Stimulated activated naive CD8-positive, alpha-beta T cell treated with anti-CD3 and anti-CD28 coated beads, Interleukin-15, Interleukin-2, amounts not matched to agents 100 U/mL and 50 U/mL, for 24 hours (primary cell): ENCODE data around the gene PTPRG.

Source experiments
- ATAC-seq: fragments of 150-1000 bp; cut with Tn5 transposase; one replicate; pipeline ENCODE4 v1.10.0; 2021
- DNase-seq: peaks from one replicate; pipeline ENCODE4 v3.0.0; 2021

The PTPRG gene

DNA sequence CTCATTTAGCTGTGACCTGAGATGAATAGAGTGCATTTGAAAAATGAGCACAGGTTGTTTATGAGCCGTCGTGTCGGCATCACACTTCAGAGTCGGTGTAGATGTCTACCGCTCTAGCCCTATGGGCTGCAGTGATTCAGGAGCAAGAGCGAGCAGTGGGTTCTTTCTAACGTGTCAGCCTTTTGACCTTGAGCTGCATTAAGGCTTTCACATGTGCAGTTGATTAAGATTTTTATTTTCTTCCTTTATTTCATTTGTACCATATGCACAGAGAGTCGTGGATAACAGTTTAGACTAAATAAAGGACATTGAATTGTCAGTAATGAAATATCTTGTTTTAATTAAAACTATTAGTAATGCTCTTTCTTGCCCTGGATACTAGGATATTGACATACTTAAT lies 368.2 kb downstream of the PTPRG start:
- ATAC-seq (no peak), DNase-seq (no peak)

DNA sequence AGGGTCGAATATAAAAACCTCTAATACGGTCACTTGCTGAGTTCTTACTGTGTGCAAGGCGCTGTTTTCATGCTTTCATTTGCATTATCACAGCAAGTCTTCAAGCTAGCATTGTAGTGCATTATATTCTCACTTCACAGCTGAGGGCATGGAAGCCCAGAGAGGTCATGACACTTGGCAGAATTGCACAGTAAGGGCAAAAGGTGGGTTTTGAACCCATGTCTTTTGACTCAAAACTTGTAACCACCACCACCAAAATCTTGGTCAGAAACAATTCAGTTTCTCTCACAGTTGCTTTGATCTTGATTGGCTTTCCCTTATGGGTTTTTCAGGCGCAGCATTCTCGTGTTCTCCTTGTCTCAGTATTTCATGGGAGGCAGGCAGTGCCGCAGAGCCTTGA lies 371.1 kb downstream of the PTPRG start:
- DNase-seq (no peak), ATAC-seq (no peak)

DNA sequence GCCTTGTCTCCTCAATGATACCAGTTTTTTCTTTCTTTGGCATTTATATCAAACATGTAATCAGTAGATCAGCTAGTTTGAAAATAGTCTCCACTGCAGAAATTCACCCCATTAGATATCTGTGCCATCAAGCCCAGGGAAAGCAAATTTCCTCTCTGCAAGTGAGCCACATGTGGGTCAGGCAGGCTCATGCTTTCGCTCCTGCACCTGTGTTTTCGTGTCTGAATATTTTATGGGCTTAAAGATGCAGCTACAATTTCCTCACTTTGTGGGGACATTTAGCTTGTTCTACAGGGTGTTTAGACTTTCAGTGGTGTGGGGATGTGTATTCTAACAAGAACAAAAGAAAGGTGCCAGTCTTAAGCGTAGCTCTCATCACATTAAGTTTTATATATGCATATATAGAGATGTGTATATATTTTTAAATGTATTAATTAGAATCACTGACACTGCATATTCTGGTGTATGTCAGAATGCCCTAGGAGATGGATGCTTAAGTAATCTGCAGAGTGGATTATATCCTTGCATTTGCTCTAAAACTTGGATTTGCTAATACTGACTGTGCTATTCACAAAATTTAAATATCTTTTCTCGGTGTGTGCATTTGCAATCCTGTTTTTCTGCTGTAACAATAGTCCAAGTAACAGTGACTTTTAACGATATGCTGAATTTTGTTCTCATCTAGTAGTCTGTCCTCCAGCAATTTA lies 372.6 kb downstream of the PTPRG start:
- DNase-seq = no peak
- ATAC-seq = no peak

DNA sequence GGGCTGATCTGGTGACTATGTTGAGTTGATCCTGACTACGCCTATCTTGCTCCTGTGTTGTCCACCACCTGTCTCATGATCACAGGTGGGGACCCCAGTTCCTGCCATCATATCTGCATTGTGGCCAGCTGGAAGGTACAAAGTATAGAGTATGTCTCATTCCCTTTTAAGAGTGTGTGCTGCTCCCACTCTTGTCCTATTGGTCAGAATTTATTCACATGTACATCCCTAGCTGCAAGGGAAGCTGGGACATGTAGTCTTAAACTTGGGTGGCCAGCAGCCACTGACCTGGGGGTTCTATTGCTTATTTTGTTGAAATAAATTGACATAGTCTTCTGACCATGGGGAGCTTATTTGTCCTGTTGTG lies 373.1 kb downstream of the PTPRG start:
- ATAC-seq (no peak), DNase-seq (no peak)

DNA sequence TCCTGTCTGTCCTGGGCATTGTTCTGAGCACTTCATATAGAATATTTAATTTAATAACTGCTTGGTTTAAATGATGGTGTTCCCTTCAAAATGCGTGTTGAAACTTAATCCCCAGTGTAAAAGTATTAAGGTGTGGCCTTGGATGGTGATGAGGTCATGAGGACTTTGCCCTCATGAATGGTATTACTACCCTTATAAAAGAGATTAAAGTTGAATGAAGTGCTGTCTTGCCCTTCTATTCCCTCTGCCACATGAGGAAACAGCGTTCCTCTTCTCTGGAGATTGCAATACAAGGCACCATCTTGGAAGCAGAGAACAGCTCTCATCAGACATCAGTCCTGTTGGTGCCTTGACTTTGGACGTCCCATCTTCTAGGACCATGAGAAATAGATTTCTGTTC lies 374.4 kb downstream of the PTPRG start:
- DNase-seq (no peak), ATAC-seq (no peak)

DNA sequence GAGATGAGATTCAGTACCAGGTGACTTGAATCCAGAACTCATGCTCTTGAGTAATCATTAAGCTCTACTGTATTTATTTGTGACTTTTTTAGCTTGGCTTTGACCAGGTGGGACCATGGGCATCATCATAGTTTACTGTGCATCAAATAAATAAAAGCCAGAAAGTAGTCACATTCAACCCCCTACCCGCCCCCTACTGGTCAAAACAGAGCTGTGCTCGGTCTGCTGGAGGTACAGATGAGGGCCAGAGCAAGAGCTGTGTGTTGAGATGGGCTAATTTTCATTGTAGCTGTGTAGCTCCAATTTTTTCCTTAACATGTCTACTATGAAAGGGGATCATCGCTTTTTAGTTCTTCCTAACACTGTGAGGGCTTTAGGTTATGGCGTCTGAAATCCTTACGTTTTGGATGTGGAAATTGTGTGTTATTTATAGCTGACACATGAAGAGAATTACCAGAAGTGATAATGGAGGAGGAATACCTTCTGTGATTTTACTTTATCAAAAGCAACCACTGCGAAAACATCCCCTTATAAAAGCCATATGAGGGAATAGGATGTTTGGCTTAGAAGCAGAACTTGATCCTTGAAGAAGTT lies 375.1 kb downstream of the PTPRG start:
- DNase-seq = peak; percentile 23
- ATAC-seq = no peak

DNA sequence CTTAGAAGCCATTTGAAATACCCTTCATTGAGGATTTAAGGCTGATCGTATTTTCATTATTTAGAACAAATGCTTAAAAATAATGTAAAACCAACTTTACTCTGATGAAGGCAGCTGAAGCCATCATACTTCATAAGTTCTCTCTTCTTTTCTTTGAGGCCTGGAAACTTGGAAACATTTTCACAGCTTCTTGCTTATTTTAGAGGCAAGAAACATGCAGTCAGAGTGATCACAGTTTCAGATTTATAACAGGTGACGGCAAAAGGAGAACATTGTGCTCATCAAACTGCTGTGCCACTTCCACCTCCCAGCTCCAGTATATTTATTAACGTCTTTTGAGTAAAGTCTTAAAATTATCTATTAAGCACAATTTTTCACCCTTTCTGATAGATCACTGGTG lies 376.1 kb downstream of the PTPRG start:
- DNase-seq (no peak), ATAC-seq (no peak)

DNA sequence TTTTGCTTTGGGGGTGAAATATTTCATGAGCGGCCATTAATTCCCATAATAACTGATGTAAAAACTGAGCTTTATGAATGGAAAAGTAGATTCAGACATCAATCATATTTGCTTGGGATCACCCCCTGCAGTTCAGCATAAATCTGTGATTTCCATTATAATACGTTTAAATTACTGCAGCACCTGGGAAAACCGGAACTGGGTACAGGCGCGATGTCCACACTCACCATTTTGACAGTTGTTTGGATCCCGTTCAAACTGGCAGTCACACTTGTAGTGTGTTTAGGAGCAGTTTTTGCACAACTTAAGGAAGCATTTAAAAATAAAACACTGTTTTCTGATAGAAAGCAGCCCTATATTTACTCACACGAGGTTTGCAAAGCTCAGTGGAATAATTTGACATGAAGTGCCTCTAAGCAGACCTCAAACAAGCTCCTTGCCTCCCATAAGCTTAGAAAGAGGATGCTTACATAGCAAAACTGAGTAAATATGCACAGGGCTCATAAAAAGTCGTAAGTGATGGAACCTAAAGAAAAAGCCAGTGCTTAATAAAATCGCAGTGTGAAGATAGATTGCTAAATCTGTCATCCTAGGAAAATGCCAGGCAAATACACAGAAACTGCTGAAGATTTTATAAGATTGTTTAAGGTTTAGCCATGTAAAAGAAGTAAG lies 377.6 kb downstream of the PTPRG start:
- ATAC-seq = no peak
- no peak for DNase-seq

DNA sequence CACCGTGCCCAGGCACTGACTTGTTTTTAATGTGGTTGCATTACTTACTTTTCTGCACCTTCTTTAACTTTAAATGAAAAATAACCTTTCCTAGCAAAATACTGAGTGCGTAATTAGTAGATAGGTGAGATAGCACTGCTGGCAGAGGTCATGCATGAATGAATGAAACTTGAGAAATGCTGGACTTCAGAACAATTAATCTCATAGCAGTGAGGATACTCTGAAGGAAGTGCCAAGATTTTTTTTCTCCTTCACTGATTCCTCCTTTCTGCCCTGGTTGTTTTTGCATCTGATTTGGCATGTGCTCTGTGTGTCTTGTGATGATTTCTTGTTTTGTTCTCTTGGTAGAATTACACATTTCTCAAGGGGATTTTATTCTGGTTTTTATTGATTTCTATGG lies 378.9 kb downstream of the PTPRG start:
- no peak for ATAC-seq
- no peak for DNase-seq

DNA sequence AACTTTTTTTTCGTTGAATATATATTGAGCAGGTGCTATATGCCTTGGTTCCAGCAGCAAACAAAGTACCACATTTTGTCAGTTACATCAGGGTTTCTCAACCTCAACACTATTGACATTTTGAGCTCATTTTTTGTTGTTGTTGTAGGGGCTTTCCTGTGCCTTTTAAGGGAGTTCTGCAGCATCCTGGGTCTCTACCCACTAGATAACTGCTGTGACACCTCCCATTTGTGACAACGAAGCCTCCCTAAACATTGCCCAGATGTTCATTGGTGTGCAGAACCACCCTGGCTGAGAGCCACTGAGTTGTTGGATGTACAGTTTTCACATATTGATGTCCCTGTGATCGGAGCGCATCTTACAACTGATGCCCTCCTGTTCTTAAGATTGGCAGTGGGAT lies 382.6 kb downstream of the PTPRG start:
- no peak for ATAC-seq

DNA sequence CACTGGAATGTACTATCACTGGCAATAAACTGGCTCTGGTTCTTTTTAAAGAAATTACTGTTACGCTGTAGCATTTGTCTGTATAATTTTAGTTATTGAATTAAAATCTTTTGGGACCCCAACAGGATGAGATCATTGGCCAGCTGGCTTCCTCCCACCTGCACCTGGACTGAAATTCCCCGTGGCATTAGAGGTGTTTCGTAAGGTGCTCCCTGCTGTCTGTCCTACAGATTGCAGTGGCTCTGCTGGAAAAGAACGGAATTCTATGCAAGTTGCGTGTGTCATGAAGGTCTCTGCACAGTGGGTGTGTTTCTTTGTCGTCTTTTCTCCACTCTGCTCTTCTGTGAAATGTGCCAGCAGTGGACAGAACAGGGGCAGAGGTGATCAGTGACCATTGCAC lies 383.4 kb downstream of the PTPRG start:
- no peak for ATAC-seq

More for the DNA sequence above, 382.6 kb downstream of the PTPRG start:
- DNase-seq = no peak

DNA sequence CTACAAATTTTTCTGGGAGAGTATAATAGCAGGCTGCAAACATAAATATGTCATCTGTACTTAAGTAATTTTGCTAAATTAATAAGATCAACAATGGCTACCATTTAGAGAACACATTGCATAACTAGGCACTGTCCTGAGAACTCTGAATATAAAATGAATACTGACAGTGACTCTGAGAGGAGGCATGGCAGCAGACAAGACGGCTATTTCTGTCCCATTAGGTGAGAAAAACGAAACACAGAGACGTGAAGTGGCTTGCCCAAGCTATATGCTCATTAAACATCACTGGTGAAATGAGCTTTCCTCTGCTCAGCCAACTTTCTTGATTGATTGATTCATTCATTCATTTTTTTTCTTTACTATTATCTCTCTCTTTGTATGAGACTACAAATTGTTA lies 384.3 kb downstream of the PTPRG start:
- DNase-seq (no peak), ATAC-seq (no peak)

More for the DNA sequence above, 383.4 kb downstream of the PTPRG start:
- no peak for DNase-seq

DNA sequence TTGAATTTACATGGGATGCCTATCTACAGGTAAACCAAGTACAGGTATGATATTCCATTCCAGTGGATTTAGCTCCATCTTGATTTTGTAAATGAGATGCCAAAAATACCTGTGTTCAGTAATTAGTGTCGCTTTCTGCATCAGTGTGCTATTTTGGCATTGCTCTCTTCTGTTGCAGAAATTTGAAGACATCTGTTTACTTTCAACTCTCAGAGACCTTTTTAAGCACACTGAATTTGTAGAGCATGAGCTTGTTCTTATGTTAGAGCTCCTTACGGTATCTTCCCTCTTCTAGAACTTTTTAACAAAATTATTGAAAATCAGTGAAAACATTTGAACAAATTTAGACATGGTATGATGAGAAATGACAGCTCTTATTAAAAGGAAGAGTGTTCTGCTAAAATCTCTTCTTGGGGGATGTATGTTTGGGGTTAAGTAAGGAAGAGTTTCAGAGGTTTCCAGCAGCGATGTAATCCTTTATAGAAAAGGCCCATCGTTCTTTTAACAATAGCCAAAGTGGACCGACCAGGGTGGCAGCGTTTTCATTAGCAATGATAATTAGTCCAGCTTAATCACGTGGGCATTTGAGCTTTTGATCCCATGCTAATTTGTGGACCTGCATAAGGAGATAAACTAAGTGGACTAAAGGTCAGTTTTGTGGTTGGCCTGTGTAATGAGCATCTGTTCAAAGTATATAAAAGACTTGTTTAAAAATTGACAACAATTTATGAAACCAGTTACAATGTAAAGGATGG lies 385.4 kb downstream of the PTPRG start:
- DNase-seq (no peak), ATAC-seq (no peak)

DNA sequence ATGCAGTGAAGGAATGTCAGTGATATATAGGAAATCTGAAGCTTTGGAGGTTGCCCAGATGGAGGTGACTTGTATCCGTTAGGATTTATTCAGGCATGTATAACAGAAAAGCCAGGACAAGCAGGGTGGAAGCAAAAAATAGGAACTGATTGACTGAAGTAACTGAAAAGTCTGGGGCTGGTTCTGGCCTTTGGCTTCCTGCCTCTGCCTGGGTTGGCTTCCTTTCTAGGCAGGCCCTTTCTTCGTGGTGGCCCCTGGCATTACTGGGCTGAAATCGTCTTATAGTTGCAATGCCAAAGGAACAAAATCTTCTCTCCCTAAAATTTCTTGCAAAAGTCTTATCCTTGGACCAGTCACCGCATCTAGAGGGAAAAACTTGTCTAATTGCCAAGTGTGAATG lies 386.1 kb downstream of the PTPRG start:
- DNase-seq (no peak), ATAC-seq (no peak)

DNA sequence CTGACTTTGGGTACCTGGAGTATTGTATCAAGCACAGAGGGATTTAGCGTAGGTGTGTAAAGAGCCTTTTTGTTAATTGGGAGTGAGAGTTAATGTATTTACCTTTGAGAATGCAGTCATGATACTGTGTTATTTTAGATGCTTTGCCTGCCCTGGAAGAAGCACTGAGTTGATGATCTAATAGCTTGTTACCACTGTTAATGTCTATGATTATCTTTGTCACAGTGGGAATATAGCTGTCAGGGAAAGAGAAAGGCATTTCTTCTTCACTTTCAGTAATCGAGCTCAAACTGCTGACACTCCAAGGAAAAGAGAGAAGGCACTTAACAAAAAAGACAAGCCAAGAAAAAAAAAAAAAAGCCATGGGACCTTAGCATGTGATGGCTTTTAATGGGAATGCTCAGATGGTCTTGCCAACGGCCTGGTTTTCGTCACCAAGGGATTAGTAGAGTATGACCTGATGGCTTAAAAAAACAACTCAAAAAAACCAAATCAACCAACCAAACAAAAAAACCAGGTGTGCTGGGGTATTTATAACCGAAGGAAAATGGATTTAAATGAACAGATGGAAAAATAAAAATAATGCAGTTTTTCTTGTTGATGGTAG lies 387.4 kb downstream of the PTPRG start:
- DNase-seq = no peak
- no peak for ATAC-seq

DNA sequence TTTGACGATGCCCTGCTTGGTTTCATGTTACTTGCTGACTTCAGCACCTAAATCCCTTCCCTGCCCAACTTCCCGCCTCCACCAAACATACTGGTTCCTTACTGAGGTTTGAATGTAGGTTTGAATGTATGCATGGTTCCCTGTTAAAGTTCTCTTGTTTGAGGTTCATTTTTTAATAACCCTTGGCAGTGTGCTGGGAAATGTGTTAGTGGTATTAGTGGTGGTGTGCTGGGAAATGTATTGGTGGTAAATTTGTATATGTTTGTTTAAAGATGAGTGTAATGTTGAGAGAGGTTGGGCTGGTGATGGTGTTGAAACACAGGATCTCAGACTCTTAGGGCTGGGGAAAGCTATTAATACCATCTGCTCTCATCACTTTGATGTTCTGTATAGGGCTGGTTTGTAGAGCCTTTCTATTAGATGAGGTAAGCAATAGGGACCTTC lies 392.7 kb downstream of the PTPRG start:
- ATAC-seq = no peak
- DNase-seq = no peak

DNA sequence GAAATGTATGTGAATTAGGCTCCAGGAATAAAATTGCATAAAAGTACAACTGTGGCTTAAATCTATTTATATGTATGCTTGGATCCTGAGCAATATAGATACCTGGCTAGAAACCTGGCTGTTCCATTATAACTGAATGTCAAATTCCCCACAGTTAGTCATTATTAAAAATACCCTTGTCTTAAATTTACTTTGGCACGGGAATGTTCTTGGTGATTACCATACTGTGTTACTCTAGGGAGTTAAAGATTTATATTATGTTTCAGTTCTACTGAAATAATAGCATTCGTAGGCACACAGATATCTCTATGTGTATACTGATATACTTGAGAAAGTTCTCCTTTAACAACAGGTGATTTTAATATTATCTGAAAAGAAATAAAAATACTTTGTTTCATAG lies 394.1 kb downstream of the PTPRG start:
- no peak for DNase-seq

DNA sequence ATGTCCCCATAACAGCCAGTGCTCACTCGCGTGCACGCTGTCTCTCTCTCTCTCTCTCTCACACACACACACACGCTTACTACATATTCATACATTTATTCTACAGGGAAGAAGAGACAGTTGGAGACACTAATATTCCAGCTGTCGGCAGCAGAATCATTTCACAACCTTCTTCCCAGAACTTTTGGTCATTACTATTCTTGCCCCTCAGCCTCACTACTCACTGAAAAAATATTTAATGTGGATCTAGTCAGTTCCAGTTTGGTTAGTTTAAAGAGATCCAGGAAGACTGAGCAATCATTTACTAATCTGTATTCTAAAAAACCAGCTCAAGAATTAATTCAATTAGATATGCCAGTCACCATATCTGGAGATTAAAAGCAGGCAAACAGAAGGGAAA lies 394.9 kb downstream of the PTPRG start:
- DNase-seq (no peak), ATAC-seq (no peak)

More for the DNA sequence above, 394.1 kb downstream of the PTPRG start:
- no peak for ATAC-seq

DNA sequence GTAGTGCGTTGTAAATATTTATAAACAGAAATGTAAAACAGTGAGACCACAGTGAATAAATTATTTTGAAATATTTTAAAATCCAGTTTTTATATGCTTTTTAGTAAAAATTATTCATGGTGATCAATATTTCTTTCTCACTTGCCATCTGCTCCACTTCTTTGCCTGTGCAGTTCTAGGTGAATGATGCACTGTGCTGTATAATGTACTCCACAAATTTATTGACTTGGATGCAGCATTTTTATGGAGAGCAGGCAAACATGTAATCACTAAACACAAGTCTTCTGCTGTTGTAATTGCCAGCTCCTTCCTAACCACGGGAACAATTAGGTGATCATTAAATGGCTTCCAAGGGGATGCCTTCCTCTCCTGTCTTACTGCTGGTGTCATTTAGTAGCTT lies 395.9 kb downstream of the PTPRG start:
- ATAC-seq = no peak
- no peak for DNase-seq

DNA sequence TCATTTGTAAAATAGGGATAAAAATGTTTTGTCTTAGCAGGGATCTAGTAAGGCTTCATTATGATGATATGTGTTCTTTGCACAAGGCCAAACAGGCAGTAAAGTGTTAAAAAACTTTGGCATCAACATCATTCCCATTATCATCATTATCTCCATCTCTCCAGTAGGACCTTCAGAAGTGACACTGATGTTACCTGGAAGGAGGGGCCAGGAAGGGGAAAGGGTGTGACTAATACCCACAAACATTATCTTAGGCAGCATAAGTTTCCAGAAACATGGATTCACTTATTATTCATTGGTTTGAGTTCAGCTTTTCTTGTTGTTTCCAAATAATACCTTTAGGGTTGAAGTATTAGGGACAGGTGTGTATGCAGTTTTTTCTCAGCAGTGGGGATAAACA lies 399.6 kb downstream of the PTPRG start:
- ATAC-seq (no peak), DNase-seq (no peak)

DNA sequence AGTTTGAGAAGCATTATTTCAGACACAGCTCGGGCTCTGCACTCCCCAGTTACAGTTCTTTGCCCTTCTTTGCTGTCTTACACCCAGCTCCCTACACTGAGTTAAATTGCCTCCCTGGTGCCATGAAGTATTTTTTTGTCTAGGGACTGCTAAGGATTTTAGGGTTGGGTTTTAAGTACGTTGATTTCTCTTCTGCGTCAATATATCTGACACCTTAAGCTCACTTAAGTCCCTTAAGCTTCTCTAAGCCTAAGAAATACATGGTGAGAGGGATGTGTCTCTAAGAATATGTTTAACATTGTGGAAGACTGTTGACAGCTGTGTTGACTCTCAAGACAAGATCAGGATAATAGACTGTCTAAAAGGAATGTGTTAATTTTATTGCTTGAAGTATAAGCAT lies 400.5 kb downstream of the PTPRG start:
- ATAC-seq (no peak), DNase-seq (no peak)

DNA sequence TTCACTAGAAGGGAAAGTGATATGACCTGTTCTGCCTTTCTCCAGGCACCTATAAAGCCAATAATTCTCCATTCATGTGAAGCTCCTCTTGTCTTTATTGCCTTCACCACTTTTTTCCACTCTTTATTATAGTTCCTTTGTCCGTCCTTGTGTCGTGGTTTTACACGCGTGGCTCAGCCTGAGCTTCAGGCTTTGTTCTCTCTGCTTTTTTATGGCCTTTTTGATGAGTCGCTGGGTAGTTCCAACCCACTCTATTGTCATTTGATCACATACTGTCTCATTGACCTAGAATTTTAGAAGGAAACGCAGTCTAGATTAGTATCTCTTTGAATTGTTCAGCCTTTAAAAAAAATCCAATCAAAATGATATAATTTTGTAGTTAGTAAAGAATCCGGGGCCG lies 403.2 kb downstream of the PTPRG start:
- DNase-seq (no peak), ATAC-seq (no peak)

DNA sequence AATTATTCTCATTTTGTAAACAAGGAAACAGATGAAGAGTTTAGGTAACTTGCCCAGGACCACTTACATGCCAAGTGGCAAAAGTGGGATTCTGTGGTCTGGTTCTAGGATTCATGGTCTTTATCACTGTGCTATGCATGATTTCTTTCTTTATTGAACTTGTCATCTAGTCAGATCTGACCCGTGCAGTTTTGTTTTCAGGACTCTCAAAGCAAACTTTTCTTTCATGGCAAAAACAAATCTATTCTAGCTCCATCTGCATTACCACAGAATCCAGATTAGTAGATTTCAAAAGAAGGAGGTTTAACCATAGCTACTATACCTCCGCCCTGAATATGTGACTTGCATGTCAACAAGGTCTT lies 404.4 kb downstream of the PTPRG start:
- ATAC-seq (no peak), DNase-seq (no peak)
